ENCODE results near the gene EXOC8.

EXOC8 gene

DNA sequence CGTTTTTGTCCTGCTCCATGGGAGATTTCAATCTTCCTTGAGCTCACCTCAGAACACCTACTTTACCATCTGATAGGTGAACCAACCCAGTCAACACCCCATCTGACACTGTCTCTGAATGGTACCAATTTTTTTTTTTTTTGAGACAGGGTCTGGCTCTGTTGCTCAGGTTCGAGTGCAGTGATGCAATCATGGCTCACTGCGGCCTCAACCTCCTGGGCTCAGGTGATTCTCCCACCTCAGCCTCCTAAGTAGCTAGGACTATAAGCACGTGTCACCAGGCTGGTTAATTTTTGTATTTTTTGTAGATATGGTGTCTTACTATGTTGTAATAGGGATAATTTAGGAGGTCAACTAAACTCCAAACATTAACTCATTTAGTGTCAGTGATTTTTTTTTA, 36.7 kb upstream of the EXOC8 start:
- Histone ChIP-seq H2AFZ (ENCODE audit: low read length) (no peak overlapping the region), H3K4me1 (ENCODE audit: insufficient read depth, low read length, severe bottlenecking) (no peaks in the 10 kb centered on the region), H3F3A (ENCODE audit: insufficient read depth, low read length) (no peaks in the 10 kb centered on the region), H4K20me1 (ENCODE audit: insufficient read depth, low read length) (no peaks in the 10 kb centered on the region), H3K27ac (ENCODE audit: low read depth, low read length, poor library complexity, severe bottlenecking) (no peak overlapping the region), H3K9me3 (ENCODE audit: low read length) (no peaks in the 10 kb centered on the region), H3K4me3 (ENCODE audit: low read depth, low read length, poor library complexity, severe bottlenecking) (no peak overlapping the region), H3K79me2 (ENCODE audit: insufficient read depth, low read length) (no peaks in the 10 kb centered on the region), H3K4me2 (ENCODE audit: low read length) (no peak overlapping the region), H3K9me2 (ENCODE audit: low read depth, low read length) (no peaks in the 10 kb centered on the region), H3K9ac (ENCODE audit: low read length) (no peak overlapping the region), H3K36me3 (ENCODE audit: insufficient read depth, low read length) (no peaks in the 10 kb centered on the region), H3K27me3 (ENCODE audit: insufficient read depth, low read length) (no peaks in the 10 kb centered on the region)
- TF ChIP-seq, protein P1, sequence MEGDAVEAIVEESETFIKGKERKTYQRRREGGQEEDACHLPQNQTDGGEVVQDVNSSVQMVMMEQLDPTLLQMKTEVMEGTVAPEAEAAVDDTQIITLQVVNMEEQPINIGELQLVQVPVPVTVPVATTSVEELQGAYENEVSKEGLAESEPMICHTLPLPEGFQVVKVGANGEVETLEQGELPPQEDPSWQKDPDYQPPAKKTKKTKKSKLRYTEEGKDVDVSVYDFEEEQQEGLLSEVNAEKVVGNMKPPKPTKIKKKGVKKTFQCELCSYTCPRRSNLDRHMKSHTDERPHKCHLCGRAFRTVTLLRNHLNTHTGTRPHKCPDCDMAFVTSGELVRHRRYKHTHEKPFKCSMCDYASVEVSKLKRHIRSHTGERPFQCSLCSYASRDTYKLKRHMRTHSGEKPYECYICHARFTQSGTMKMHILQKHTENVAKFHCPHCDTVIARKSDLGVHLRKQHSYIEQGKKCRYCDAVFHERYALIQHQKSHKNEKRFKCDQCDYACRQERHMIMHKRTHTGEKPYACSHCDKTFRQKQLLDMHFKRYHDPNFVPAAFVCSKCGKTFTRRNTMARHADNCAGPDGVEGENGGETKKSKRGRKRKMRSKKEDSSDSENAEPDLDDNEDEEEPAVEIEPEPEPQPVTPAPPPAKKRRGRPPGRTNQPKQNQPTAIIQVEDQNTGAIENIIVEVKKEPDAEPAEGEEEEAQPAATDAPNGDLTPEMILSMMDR (IDR thresholded peaks at IDR 0.05; ENCODE audit: low read length): no peak
- TF ChIP-seq EZH2 (IDR thresholded peaks at IDR 0.05; ENCODE audit: borderline replicate concordance, low read length): no peak

DNA sequence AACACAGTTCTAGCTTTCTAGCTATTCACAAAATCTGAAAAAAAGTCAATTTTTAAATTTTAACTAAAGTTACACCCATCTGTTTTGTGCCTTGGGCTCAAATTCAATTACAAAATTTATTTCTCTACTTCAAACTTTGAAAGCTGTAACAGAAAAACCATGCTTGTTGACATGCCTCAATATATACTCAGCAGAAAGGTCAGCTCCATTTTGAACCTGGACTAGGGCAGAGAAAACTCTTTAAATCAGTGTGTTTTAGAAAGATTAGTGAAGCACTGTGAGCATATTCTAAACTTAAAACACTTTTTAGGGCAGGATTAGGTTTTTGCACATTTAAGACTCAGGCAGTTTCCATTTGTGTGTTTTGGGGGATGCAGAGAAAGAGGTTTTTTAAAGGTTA, 34.8 kb upstream of the EXOC8 start:
- Histone ChIP-seq H3K27ac (ENCODE audit: low read depth, low read length, poor library complexity, severe bottlenecking) (no peak overlapping the region), H3K4me1 (ENCODE audit: insufficient read depth, low read length, severe bottlenecking) (no peaks in the 10 kb centered on the region), H3K36me3 (ENCODE audit: insufficient read depth, low read length) (peaks cover 5% of the 10 kb centered on the region; the same call in 1 of the 2 replicates), H3K4me2 (ENCODE audit: low read length) (no peak overlapping the region), H3K9me3 (ENCODE audit: low read length) (no peaks in the 10 kb centered on the region), H3K79me2 (ENCODE audit: insufficient read depth, low read length) (no peaks in the 10 kb centered on the region), H2AFZ (ENCODE audit: low read length) (no peak overlapping the region), H4K20me1 (ENCODE audit: insufficient read depth, low read length) (no peaks in the 10 kb centered on the region), H3K27me3 (ENCODE audit: insufficient read depth, low read length) (no peaks in the 10 kb centered on the region), H3K9me2 (ENCODE audit: low read depth, low read length) (no peaks in the 10 kb centered on the region), H3K4me3 (ENCODE audit: low read depth, low read length, poor library complexity, severe bottlenecking) (no peak overlapping the region), H3F3A (ENCODE audit: insufficient read depth, low read length) (no peaks in the 10 kb centered on the region), H3K9ac (ENCODE audit: low read length) (no peak overlapping the region)
- TF ChIP-seq, protein P1 (IDR thresholded peaks at IDR 0.05; ENCODE audit: low read length): no peak
- no peak for TF ChIP-seq EZH2 (IDR thresholded peaks at IDR 0.05; ENCODE audit: borderline replicate concordance, low read length)

DNA sequence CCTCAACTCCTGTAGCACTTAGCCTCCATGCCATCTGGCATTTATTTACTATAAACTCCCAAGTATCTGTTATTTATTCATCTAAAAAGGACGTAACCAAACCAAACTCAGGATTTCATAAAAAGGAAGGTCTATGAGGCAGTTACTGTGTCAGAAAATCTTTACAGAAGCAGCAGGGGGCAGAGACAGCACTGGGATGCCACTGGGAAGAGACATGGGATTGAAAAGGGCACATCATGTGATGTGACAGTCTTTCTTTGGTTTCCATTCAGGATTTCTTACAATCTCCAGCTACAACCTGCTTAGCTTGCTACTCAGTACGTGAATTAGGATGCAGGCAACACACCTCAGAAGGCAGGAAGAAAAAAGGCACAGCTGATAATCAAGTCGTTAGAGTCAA, 31.6 kb upstream of the EXOC8 start:
- no peak overlapping the region for H3K4me2 ChIP-seq (ENCODE audit: low read length)
- no peak overlapping the region for H2AFZ ChIP-seq (ENCODE audit: low read length)
- no peaks in the 10 kb centered on the region for H3K9me2 ChIP-seq (ENCODE audit: low read depth, low read length)
- no peak overlapping the region for H3K9ac ChIP-seq (ENCODE audit: low read length)
- no peaks in the 10 kb centered on the region for H3K9me3 ChIP-seq (ENCODE audit: low read length)
- no peak for TF ChIP-seq EZH2 (IDR thresholded peaks at IDR 0.05; ENCODE audit: borderline replicate concordance, low read length)
- no peak overlapping the region for H3K4me3 ChIP-seq (ENCODE audit: low read depth, low read length, poor library complexity, severe bottlenecking)
- H3K79me2 ChIP-seq (ENCODE audit: insufficient read depth, low read length): no peaks in the 10 kb centered on the region
- peaks cover 12% of the 10 kb centered on the region; the same call in 1 of the 2 replicates for H3K36me3 ChIP-seq (ENCODE audit: insufficient read depth, low read length)
- no peaks in the 10 kb centered on the region for H4K20me1 ChIP-seq (ENCODE audit: insufficient read depth, low read length)
- H3F3A ChIP-seq (ENCODE audit: insufficient read depth, low read length): no peaks in the 10 kb centered on the region
- no peaks in the 10 kb centered on the region for H3K27me3 ChIP-seq (ENCODE audit: insufficient read depth, low read length)
- no peak overlapping the region for H3K27ac ChIP-seq (ENCODE audit: low read depth, low read length, poor library complexity, severe bottlenecking)
- H3K4me1 ChIP-seq (ENCODE audit: insufficient read depth, low read length, severe bottlenecking): no peaks in the 10 kb centered on the region

DNA sequence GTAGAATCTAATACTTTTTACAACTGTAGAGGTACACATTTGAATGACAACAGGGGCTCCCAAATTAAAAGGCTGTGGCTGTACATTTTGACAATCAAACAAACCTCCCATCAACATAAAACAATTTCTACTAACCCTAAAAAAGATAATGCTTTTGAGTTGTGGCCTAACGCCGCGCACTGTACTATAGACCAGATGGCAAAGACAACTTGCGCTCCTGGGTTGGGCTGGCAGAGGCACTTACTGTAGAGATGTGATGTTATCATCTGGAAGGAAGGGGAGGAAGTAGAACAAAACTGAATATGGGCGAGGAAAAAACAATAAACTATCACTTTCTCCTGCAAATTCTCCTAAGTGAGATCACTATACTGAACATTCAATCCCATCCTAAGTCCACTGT, 26.5 kb upstream of the EXOC8 start:
- H3K4me3 ChIP-seq (ENCODE audit: low read depth, low read length, poor library complexity, severe bottlenecking): no peak overlapping the region
- H3K9ac ChIP-seq (ENCODE audit: low read length): no peak overlapping the region
- peaks cover 20% of the 10 kb centered on the region; the same call in 1 of the 2 replicates for H3K36me3 ChIP-seq (ENCODE audit: insufficient read depth, low read length)
- H3K79me2 ChIP-seq (ENCODE audit: insufficient read depth, low read length): no peaks in the 10 kb centered on the region
- no peaks in the 10 kb centered on the region for H3K27me3 ChIP-seq (ENCODE audit: insufficient read depth, low read length)
- H4K20me1 ChIP-seq (ENCODE audit: insufficient read depth, low read length): no peaks in the 10 kb centered on the region
- TF ChIP-seq, protein P1 (IDR thresholded peaks at IDR 0.05; ENCODE audit: low read length): no peak
- TF ChIP-seq EZH2 (IDR thresholded peaks at IDR 0.05; ENCODE audit: borderline replicate concordance, low read length): no peak
- H3K9me3 ChIP-seq (ENCODE audit: low read length): no peaks in the 10 kb centered on the region
- no peak overlapping the region for H3K4me2 ChIP-seq (ENCODE audit: low read length)
- H3K27ac ChIP-seq (ENCODE audit: low read depth, low read length, poor library complexity, severe bottlenecking): no peak overlapping the region
- H2AFZ ChIP-seq (ENCODE audit: low read length): no peak overlapping the region
- H3F3A ChIP-seq (ENCODE audit: insufficient read depth, low read length): no peaks in the 10 kb centered on the region
- H3K9me2 ChIP-seq (ENCODE audit: low read depth, low read length): no peaks in the 10 kb centered on the region
- H3K4me1 ChIP-seq (ENCODE audit: insufficient read depth, low read length, severe bottlenecking): no peaks in the 10 kb centered on the region
